Uterus (tissue), 4 donors: ENCODE results near the gene FASTKD3. TPM values are rescaled to one million over a fixed set of nuclear protein-coding genes. Genes with fewer than 3 reads are reported as not detected.

Source experiments
- DNase-seq, 2 donors: peaks; one replicate each; pipeline ENCODE4 v3.0.0-alpha.2; 2019 to 2020
- H3K27ac ChIP-seq, 2 donors: fragments of 200-600 bp; sonication (generic); 1 replicate in 1 of 2; 2 replicates in 1 of 2; pipeline ENCODE4 v1.5.1; 2016 to 2018
- H3K27me3 ChIP-seq, 2 donors: fragments of 200-600 bp; sonication (generic); one replicate each; pipeline ENCODE4 v1.5.1; 2018 to 2019; ENCODE audit warnings: control low read depth in 1 of 2
- H3K36me3 ChIP-seq, 2 donors: fragments of 200-600 bp; sonication (generic); one replicate each; pipeline ENCODE4 v1.5.1; 2019; ENCODE audit warnings: control low read depth in 1 of 2
- H3K4me1 ChIP-seq, 2 donors: fragments of 200-600 bp; sonication (generic); one replicate each; pipeline ENCODE4 v1.5.1; 2018 to 2019; ENCODE audit warnings: control low read depth in 1 of 2
- H3K4me3 ChIP-seq, 2 donors: fragments of 200-600 bp; sonication (generic); 1 replicate in 1 of 2; 2 replicates in 1 of 2; pipeline ENCODE4 v1.5.1; 2018 to 2019; ENCODE audit warnings: mild to moderate bottlenecking in 1 of 2
- H3K9me3 ChIP-seq, 2 donors: fragments of 200-600 bp; sonication (generic); one replicate each; pipeline ENCODE4 v1.5.1; 2019; ENCODE audit warnings: control low read depth in 1 of 2
- CTCF ChIP-seq, 4 experiments: fragments of 200-600 bp in 2 of 4; fragments of 450-650 bp in 2 of 4; sonication (generic) in 2 of 4; IDR thresholded peaks; one replicate each; pipeline ENCODE4 v1.5.1; 2016 to 2019; ENCODE audit warnings: antibody characterized with exemption in 4 of 4, mild to moderate bottlenecking in 2 of 4, moderate library complexity in 1 of 4
- POLR2A ChIP-seq, 2 donors: fragments of 450-650 bp; IDR thresholded peaks; one replicate each; pipeline ENCODE4 v1.6.1; 2016; ENCODE audit warnings: antibody characterized with exemption in 2 of 2, mild to moderate bottlenecking in 1 of 2, moderate library complexity in 1 of 2
- intact Hi-C: fragments of 100-400 bp; cut with DNase I; formaldehyde crosslinking; loops from one replicate; pipeline ENCODE4 v1.15.1; 2023; ENCODE audit warnings: low total_unique reads
- total RNA-seq, 4 donors: library from RNA; depleted of rRNA in 3 of 4; stranded (reverse); fragments of >200 nt in 3 of 4; gene quantifications; one replicate each; pipeline versions ENCODE4 v1.1.0 to v1.2.4, GENCODE V29; 2014 to 2023
- donor health status: DM: yes; HTN: yes; CAD: no.

FASTKD3 gene
- total RNA-seq, 4 donors from 2014 or later, result 3.3 to 20.2 (median 8.7) TPM

GRCh38 chr5:7814816-7815215 lies 54.0 kb downstream of the FASTKD3 start:
- intact Hi-C loops, result no loop called here

GRCh38 chr5:7813576-7813975 lies 55.3 kb downstream of the FASTKD3 start:
- intact Hi-C loops, result no loop called here
- Histone ChIP-seq H3K27me3 (no peaks in the 10 kb centered on the region), H3K27ac (peak overlapping the region; percentile 75 to 86), H3K4me1 (no peaks in the 10 kb centered on the region), H3K36me3 (no peaks in the 10 kb centered on the region), H3K4me3 (no peak overlapping the region), H3K9me3 (no peaks in the 10 kb centered on the region)
- DNase-seq, result no peak
- TF ChIP-seq POLR2A (IDR thresholded peaks at IDR 0.05) (no peak), CTCF (IDR thresholded peaks at IDR 0.05) (no peak)

More at GRCh38 chr5:7814816-7815215, 54.0 kb downstream of the FASTKD3 start:
- no peaks in the 10 kb centered on the region for H3K4me1 ChIP-seq
- no peak for TF ChIP-seq CTCF (IDR thresholded peaks at IDR 0.05)
- TF ChIP-seq POLR2A (IDR thresholded peaks at IDR 0.05), result no peak
- no peaks in the 10 kb centered on the region for H3K27me3 ChIP-seq
- H3K27ac ChIP-seq, result peak overlapping the region; percentile 75 to 86
- H3K9me3 ChIP-seq, result no peaks in the 10 kb centered on the region
- no peak for DNase-seq
- H3K36me3 ChIP-seq, result no peaks in the 10 kb centered on the region
- no peak overlapping the region for H3K4me3 ChIP-seq

- intact Hi-C loops, result no loop called here
- TF ChIP-seq POLR2A (IDR thresholded peaks at IDR 0.05) (no peak), CTCF (IDR thresholded peaks at IDR 0.05) (no peak)
- peak overlapping the region; percentile 75 to 86 for H3K27ac ChIP-seq
These were observed 55.8 kb downstream of the FASTKD3 start for GRCh38 chr5:7813007-7813406.

GRCh38 chr5:7811715-7812114 lies 57.1 kb downstream of the FASTKD3 start:
- Histone ChIP-seq H3K27ac (peak overlapping the region; percentile 22 to 62), H3K4me1 (no peaks in the 10 kb centered on the region), H3K9me3 (no peaks in the 10 kb centered on the region), H3K27me3 (no peaks in the 10 kb centered on the region), H3K36me3 (no peaks in the 10 kb centered on the region), H3K4me3 (no peak overlapping the region)
- TF ChIP-seq CTCF (IDR thresholded peaks at IDR 0.05), result no peak
- TF ChIP-seq POLR2A (IDR thresholded peaks at IDR 0.05), result no peak
- intact Hi-C loops, result no loop called here
- DNase-seq, result no peak

More at GRCh38 chr5:7813007-7813406, 55.8 kb downstream of the FASTKD3 start:
- Histone ChIP-seq H3K9me3 (no peaks in the 10 kb centered on the region), H3K27me3 (no peaks in the 10 kb centered on the region), H3K4me3 (no peak overlapping the region), H3K4me1 (no peaks in the 10 kb centered on the region), H3K36me3 (no peaks in the 10 kb centered on the region)
- no peak for DNase-seq

Other genes with a start within 250 kb of the FASTKD3 start
- gene CFAP90, start 17.9 kb downstream of the FASTKD3 start, total RNA-seq, result 1 to 10 TPM in 1 of 4 donors, under 1 TPM in 1, not detected in 2; 0.88 to 1.7 TPM
- 10 to 100 TPM; 18.8 to 51.5 (median 33.2) TPM for gene MTRR, start 117 bp upstream of the FASTKD3 start, total RNA-seq